Heart left ventricle (tissue), 13 donors: Measurements from ENCODE around the gene APEX1.

ENCODE experiments used
- POLR2A ChIP-seq, 2 donors: fragments of 450-650 bp; IDR thresholded peaks; one replicate each; pipeline ENCODE4 v1.6.1; 2017; ENCODE audit warnings: antibody characterized with exemption in 2 of 2, mild to moderate bottlenecking in 2 of 2, moderate library complexity in 2 of 2
- TF ChIP-seq, protein P1 (sequence below), 12 donors: fragments of 200-600 bp; sonication (generic) in 4 of 12; IDR thresholded peaks; one replicate each; pipeline versions ENCODE4 v1.5.0 to v1.8.0; 2018 to 2022; ENCODE audit warnings: antibody characterized with exemption in 12 of 12, mild to moderate bottlenecking in 5 of 12
- donor health status: ischemic (EF 13 %, LVEDD 7.1; RV severe dilation, severe dysfunction).
- donor health status: DM: no; HTN: yes; CAD: no.
- donor health status: DM: no; HTN: no; CAD: no.
- donor health status: ischemic (EF 25% LVEDD 6.9; RV normal size, moderate dysfunction).
- donor health status: ischemic (EF 25% LVEDD 5.7; RV mildly dilated, moderate dysfunction).
- donor health status: ischemic (EF 35%, LVEDD 5.7; RV mildly dilated, moderate dysfunction).
- donor health status: nonischemic (EF 11% LVEDD 7.7; RV severe dilation, severe dysfunction).
- donor health status: DM: yes; HTN: yes; CAD: no.
- donor health status: PGD.
- donor health status: ischemic (EF 29% LVEDD 5.4; RV normal size, mild dysfunction).
- donor health status: nonischemic (EF 23%, LVEDD 6.1; RV moderate dilation, normal function).

GRCh38 chr14:20472536-20473169 is 17.6 kb downstream of the APEX1 start:
- TF ChIP-seq POLR2A (IDR thresholded peaks at IDR 0.05) = no peak
- TF ChIP-seq, protein P1, sequence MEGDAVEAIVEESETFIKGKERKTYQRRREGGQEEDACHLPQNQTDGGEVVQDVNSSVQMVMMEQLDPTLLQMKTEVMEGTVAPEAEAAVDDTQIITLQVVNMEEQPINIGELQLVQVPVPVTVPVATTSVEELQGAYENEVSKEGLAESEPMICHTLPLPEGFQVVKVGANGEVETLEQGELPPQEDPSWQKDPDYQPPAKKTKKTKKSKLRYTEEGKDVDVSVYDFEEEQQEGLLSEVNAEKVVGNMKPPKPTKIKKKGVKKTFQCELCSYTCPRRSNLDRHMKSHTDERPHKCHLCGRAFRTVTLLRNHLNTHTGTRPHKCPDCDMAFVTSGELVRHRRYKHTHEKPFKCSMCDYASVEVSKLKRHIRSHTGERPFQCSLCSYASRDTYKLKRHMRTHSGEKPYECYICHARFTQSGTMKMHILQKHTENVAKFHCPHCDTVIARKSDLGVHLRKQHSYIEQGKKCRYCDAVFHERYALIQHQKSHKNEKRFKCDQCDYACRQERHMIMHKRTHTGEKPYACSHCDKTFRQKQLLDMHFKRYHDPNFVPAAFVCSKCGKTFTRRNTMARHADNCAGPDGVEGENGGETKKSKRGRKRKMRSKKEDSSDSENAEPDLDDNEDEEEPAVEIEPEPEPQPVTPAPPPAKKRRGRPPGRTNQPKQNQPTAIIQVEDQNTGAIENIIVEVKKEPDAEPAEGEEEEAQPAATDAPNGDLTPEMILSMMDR (IDR thresholded peaks at IDR 0.05) = no peak
